HL-60 (cell line): Measurements from ENCODE around the gene WIPF1.

Experiments
- CTCF ChIP-seq: IDR thresholded peaks from one replicate; pipeline ENCODE4 v1.5.1; 2011; ENCODE audit warnings: low read length, control low read depth, inconsistent platforms; ENCODE audit not compliant: insufficient read depth
- POLR2AphosphoS5 ChIP-seq: IDR thresholded peaks from 2 replicates; pipeline ENCODE4 v1.6.1; 2012; ENCODE audit warnings: low read depth
- REST ChIP-seq: IDR thresholded peaks from 2 replicates; pipeline ENCODE4 v1.6.1; 2012; ENCODE audit warnings: low read depth; ENCODE audit not compliant: insufficient replicate concordance
- SPI1 ChIP-seq: IDR thresholded peaks from 2 replicates; pipeline ENCODE4 v1.6.1; 2012; ENCODE audit warnings: low read depth, mild to moderate bottlenecking, borderline replicate concordance

- TF ChIP-seq CTCF (no peak), REST (no peak), POLR2AphosphoS5 (no peak), SPI1 (no peak)
These were observed 12.5 kb downstream of the WIPF1 start for GRCh38 chr2:174585146-174585545.
